ENCODE data around the gene FAM181A.

- TF ChIP-seq CTCF (conservative IDR thresholded peaks at IDR 0.05; ENCODE audit: low read depth, low read length) (no peak), NFE2L2 (IDR thresholded peaks at IDR 0.05; ENCODE audit: low read depth, low read length) (no peak), ELK1 (IDR thresholded peaks at IDR 0.05; ENCODE audit: borderline replicate concordance, low read depth, low read length) (no peak), RFX5 (IDR thresholded peaks at IDR 0.05; ENCODE audit: low read depth, low read length) (no peak), RAD21 (IDR thresholded peaks at IDR 0.05; ENCODE audit: low read length) (no peak)
Measured at GRCh38 chr14:93884950-93885349, 42.2 kb upstream of the FAM181A start.
